GM21367 (cell line): Measurements from ENCODE around the gene C13orf46.

Source experiments
- ATAC-seq: cut with Tn5 transposase; IDR thresholded peaks from one replicate; pipeline ENCODE4 v1.9.1; 2021; ENCODE audit not compliant: unreplicated experiment

The C13orf46 gene

DNA sequence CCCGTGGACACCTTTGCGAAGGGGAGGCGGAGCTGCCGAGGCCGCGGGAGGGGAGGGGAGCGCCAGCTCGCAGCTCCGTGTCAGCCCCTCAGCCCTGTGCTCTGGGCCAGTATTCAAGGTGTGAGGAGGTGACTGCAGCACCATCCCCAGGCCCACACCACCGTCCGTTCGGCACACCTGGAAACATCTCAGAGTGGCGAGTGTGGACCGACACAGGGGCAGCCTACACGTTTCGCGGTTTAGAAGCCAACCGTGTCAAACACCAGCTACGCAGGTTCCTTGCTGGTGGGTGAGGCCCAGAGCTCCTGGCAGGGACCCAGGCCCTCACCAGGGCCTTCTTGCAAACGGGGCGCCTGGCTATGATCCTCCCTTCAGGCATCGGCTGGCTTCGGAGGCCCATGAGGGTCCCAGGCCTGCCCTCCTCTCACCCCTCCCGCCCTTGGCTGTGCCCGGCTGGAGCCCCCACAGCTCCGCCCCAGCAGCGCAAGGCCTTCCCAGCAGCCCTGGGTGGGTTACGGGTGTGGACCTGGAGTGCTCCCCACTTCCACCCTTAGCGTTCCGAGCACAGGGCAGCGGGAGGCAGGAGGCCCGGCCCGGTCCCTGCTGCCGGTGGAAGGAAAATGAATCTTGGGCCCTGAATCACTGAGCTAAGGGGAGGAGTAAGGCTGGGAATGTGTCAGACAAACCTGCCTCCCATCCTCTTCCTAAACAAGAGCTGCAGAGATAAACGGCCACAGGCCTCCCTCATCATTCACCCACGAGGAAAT lies 1.2 kb downstream of the C13orf46 start:
- no peak for ATAC-seq

DNA sequence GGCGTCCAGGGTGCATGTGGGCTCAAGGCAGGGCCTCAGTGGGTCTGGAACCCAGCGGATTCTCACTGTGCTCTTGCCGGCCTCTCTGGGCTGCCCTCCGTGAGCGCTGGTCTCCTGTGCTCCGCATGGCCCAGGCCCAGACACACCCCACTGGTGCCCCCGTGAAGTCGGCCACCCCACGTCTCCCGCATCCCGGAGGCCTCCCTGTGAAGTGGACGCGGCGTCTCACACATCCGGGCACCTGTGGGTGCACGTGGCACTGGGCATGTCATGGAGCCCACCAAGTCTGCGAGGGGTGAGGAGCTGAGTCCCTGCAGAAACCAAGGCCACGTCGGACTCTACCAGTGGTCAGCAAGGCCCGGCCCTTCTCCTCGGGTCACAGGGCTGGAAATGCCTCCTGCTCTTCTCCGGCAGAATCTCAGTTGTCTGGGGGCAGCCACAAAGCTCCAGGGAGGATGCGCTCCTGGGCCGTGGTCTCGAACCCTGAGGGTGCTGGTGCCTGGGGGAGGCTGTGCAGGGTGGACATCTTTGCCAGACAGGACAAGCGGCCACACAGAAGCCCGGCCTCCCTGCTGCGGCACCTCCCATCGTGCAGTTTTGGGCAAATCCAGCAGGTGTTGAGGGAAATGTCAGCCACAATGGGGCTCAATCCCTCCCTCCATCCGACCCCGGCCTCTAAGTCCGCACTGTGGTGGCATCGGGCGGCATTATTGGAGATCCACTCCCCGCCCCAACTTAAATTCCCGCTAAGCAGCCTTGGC lies 2.2 kb downstream of the C13orf46 start:
- ATAC-seq: no peak

DNA sequence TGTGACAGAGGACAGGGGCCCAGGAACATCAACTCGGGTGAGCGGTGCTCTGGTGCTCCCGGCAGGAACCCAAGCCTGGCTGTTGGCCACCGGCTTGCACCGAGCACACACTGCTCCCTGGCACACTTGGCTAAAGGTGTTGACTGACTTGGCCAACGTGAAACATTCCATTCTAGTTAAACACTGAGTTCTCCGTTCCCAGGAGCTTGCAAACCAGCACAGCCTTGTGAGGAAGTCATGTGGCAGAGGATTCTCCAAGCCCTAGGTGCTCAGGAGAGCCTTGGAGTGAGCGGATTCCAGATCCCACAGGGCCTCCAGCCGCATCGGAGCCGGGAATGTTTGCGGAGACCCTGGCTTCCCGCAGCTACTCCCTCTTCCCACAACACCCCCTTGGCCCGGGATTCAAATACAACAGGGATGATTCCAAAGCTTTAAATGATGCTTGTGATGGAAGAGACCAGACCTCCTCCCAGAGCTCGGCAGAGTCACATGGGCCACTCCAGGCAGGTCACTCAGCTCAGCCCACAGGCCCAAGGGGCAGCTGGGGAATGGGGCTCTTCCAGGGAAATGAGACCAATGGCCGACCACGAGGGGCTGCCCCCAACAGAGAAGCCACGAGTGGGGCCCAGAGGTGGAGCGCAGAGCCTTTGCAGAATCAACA lies 2.9 kb downstream of the C13orf46 start:
- ATAC-seq: no peak

DNA sequence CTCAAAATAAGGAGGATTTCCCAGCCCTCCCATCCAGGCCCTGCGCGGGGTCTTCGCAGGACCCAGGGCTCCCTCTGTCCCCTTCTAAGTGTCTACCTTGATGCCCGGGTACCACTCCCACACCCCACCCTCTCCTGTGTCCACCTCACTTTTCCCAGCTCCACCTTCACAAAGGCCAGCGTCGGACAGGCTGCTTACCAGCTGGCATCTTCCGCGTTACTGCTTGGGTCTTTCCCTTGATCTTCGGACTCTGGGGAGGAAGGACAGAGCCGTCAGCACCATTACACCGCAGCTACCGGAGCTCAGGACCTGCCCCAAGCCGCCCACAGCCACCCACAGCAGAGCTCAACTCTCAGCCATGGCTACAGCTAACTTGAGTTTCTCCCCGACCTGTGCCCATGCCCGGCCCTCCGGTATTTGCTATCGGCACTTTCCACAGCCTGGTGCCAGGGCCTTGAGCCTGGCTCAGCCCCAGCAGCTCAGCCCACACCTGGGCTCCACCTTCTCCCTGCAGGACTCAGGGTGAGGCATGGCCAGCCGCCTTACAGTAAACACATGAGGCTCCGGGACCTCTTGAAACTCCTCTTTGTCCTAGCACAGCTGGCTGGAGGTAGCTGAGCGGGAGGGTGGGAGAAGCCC lies 3.8 kb downstream of the C13orf46 start:
- no peak for ATAC-seq

GRCh38 chr13:113969311-113969972 lies 4.4 kb downstream of the C13orf46 start:
- ATAC-seq: no peak

- ATAC-seq: no peak
These were observed 5.2 kb downstream of the C13orf46 start for GRCh38 chr13:113968463-113969310.

DNA sequence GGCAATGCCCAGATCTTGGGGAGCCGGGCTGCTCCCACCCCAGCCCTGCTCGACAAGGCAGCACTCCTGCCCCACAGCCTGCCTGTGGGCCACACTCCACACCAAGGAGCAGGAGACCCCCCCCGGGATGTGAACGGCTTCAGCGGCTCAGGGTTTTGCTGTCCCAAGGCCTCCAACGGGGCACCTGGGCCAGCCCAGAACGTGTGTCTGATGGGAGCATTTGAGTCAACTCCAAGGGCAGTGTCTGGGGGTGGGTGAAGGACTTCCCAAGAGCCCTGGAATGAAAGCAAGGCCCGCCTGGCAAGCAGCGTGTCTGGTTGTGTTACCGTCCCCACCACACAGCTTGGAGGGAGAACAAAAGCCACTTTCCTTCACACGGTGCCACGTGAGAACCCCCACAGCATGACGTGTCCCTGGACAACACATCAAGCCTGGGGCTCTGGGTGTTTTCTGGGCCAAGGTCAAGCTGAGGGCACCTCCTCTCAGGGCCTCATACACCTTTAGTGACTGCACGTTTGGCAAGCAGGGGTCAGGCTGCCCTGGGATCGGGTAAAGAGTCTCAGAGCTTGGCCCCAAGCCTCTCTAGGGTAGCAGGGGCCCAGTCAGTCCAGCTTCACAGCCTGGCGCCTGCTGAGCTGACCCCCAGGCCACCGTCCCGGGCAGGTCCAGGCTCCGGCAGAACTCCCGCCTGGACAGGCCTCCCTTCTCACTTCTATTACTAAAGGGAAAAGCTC lies 6.0 kb downstream of the C13orf46 start:
- no peak for ATAC-seq

DNA sequence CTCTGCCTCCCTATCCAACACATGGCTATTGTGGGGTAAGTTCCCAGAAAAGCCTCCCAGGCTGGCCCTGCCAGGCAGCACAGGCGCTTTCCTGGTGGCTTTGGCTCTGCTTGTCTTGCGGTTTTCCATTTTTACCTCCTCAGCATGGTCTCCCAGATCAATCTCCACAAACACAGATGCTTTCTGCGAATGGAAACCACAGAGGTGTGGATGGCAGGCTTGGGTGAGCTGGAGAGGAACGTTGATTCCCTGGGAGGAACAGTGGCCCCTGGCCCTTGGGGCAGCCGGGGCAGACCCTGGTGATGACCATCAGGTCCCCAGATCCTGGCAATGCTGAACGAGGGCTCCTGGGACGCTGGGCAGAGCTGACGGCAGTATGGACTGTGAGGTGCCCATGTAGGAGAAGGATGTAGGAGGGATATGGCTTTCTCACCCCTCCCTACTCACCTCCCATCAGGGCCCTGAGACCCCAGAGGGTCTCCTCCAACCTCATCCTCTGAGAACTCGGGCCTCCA lies 6.6 kb downstream of the C13orf46 start:
- no peak for ATAC-seq

DNA sequence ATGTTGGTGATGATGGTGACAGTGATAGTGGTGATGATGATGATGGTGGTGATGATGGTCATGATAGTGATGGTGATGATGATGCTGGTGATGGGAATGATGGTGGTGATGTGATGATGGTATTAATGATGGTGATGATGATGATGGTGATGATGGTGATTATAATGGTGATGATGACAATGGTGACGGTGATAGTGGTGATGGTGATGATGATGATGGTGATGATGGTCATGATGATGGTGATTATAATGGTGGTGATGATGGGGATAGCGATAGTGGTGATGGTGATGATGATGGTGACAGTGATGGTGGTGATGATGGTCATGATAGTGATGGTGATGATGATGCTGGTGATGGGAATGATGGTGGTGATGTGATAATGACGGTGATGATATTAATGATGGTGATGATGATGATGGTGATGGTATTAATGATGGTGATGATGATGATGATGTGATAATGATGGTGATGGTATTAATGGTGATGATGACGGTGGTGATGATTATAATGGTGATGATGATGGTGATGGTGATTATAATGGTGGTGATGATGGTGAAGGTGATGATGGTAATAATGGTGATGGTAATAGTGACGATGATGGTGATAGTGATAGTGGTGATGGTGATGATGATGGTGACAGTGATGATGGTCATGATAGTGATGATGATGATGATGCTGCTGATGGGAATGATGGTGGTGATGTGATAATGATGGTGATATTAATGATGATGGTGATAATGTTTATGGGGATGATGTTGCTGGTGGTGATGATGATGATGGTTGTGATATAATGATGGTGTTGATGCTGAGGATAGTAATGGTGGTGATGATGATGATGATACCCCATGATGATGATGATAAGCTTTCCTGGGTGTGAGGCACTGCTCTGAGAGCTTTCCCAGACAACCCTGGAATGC lies 7.7 kb downstream of the C13orf46 start:
- no peak for ATAC-seq

DNA sequence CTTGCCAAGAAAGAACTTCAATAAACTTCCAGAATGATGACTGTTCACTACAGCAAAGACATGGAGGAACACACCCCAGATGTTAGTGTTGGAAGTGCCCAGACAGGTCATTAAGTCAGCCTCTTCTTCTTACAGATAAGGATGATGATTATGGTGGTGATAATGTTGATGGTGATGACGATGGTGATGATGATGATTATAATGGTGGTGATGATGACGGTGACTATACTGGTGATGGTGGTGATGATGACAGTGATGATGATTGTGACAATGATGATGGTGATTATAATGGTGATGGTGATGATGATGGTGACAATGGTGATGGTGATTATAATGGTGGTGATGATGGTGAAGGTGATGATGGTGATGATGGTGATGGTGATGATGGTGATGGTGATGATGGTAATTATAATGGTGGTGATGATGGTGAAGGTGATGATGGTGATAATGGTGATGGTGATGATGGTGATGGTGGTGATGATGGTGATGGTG lies 8.4 kb downstream of the C13orf46 start:
- no peak for ATAC-seq

GRCh38 chr13:113964251-113964995 lies 9.5 kb downstream of the C13orf46 start:
- ATAC-seq: no peak

DNA sequence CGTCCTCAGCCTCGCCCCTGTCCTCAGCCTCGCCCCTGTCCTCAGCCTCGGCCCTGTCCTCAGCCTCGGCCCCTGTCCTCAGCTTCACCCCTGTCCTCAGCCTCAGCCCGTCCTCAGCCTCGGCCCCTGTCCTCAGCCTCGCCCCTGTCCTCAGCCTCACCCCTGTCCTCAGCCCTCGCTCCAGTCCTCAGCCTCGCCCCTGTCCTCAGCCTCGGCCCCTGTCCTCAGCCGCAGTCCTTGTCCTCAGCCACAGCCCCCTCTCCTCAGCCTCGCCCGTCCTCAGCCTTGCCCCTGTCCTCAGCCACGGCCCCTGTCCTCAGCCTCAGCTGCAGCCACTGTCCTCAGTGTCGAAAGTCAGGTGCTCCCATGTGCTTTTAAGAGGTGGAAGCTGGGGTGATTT lies 10.5 kb downstream of the C13orf46 start:
- ATAC-seq: no peak

GRCh38 chr13:113962975-113963374 lies 10.9 kb downstream of the C13orf46 start:
- ATAC-seq: no peak

DNA sequence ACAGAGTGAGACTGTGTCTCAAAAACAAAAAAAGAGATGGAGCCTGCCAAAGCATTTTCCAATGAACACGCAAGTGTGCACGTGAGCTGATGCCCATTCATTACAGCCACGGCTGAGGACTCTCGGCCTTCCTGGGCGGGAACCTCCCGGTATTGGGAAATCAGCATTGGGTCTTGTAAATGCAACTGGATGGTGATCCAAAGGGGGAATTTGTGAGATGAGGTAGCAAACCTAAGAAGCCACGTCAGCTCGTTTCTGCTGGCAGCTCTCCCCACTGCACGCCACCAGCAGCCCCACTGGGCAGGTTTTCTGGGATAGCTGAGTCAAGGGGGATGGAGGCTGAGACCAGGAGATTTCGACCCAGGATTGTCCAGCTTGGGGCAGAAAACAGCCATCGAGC lies 11.5 kb downstream of the C13orf46 start:
- ATAC-seq: no peak

GRCh38 chr13:113960276-113960948 lies 13.5 kb downstream of the C13orf46 start:
- no peak for ATAC-seq

GRCh38 chr13:113959198-113959597 lies 14.7 kb downstream of the C13orf46 start:
- ATAC-seq: no peak

DNA sequence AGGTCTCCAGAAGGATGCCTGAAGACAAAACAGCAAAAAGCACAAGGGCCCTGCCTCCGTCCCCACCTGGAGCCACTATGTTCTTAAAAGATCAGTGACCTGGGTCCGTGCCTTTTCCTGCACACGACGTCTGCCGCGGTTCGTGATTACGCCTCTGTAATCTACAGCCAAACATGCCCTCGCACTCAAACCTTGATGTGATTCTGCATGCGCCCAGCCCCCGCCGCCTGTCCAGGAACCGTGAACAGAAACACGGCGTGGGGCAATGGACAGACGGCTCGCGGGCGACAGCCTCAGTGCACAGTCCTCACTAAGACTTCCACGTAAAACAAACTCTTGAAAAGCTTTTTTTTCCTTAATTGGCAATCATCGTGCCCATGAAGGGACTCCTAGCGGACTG lies 15.5 kb downstream of the C13orf46 start:
- ATAC-seq: no peak
